Esophagus squamous epithelium (tissue), 4 donors: ENCODE data around the gene CSGALNACT2.

Experiments
- CTCF ChIP-seq, 6 experiments: fragments of 450-650 bp in 4 of 6; fragments of 200-600 bp in 2 of 6; sonication (generic) in 2 of 6; IDR thresholded peaks; one replicate each; pipeline ENCODE4 v1.5.1; 2016 to 2019; ENCODE audit warnings: antibody characterized with exemption in 6 of 6, mild to moderate bottlenecking in 4 of 6, moderate library complexity in 4 of 6
- POLR2A ChIP-seq, 4 donors: fragments of 450-650 bp; IDR thresholded peaks; one replicate each; pipeline ENCODE4 v1.6.1; 2017; ENCODE audit warnings: antibody characterized with exemption in 4 of 4, mild to moderate bottlenecking in 4 of 4, moderate library complexity in 3 of 4

- no peak for TF ChIP-seq POLR2A (IDR thresholded peaks at IDR 0.05)
- no peak for TF ChIP-seq CTCF (IDR thresholded peaks at IDR 0.05)
These were observed 3.2 kb downstream of the CSGALNACT2 start for GRCh38 chr10:43141421-43141820.
